NCI-H1105 (cell line): ENCODE results near the gene TBL3.
A peak's percentile ranks its signal among the peaks of the same experiment; 100 is the strongest.
"Not testable (repeated sequence)": the region's sequence is repeated elsewhere in the genome, so short reads cannot be mapped to it uniquely, and the experiment has no call there.

Experiments
- DNase-seq: peaks from one replicate; lab custom pipeline; 2025; lab: John Stamatoyannopoulos, UW

TBL3 gene

GRCh38 chr16:1971796-1972489, at the start of gene TBL3:
TBL3 (plus strand) TSS chr16:1972053; CDS start chr16:1972165, 112 bp downstream.
- peak; percentile 69 for DNase-seq

DNA sequence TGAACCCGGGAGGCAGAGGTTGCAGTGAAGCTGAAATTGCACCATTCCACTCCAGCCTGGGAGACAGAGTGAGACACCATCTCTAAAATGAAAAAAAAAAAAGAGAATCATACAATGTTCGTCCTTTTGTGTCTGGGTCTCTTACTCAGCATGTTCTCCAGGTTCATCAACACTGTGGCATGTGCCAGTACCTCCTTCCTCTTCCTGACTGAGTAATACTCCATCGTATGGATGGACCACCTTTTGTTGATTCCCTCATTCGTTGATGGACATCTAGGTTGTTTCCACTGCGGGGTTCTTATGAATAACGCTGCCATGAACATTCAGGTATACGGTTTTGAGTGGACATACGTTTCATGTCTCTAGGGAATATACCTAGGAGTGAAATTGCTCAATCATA, 49.5 kb upstream of the TBL3 start:
- no peak for DNase-seq

- no peak for DNase-seq
Observed at GRCh38 chr16:1923299-1924034, 48.4 kb upstream of the TBL3 start.

- DNase-seq: no peak
Observed at GRCh38 chr16:1924095-1924494, 47.8 kb upstream of the TBL3 start.

- no peak for DNase-seq
Observed at GRCh38 chr16:1926271-1926670, 45.6 kb upstream of the TBL3 start.

GRCh38 chr16:1929105-1929504, 42.7 kb upstream of the TBL3 start:
- peak; percentile 13 for DNase-seq

GRCh38 chr16:1929578-1930337, 42.1 kb upstream of the TBL3 start:
- peak; percentile 53 for DNase-seq

DNA sequence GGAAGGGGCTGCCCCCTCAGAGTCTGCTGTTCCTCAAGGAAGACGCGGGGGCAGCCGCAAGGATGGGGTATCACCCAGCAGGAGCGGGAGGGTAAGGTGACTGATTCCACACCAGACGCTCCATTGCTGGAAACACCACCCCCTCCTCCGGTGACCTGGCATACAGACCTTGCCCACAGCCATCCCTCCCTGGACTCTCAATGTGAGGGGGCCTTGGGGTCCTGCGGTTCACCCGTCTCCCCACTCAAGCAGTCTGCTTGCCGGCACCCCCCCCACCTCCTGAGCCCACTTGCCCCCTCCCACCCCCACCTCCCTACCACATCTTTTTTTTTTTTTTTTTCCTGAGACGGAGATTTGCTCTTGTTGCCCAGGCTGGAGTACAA, 41.5 kb upstream of the TBL3 start:
- DNase-seq: no peak

- no peak for DNase-seq
Observed at GRCh38 chr16:1932050-1933028, 39.5 kb upstream of the TBL3 start.

- DNase-seq: no peak
Observed at GRCh38 chr16:1933097-1933661, 38.7 kb upstream of the TBL3 start.

DNA sequence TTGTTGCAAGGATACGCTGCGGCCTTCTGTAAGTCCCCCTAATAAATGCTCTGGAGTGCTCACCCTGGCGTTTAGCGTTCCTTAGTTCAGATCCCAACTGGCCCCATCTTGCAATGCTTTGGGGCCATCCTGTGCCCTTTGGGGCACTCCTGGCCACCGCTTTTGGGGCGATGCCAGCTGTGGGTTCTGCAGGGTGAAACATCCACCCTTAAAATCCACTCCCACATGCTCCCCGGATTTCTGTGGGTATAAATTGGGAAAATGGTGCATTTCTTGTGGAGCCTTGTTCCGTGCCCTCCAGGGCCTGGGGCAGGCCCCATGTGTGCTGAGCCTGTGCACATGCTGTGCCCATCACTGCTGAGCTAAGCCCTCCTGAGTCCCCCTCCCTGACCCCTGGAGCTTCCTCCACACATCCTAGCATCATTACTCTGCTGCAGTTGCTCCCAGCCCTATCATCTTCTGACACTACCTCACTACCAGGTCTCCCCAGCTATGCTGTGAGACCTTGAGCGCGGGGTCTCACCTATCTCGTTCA, 34.8 kb upstream of the TBL3 start:
- DNase-seq: no peak

GRCh38 chr16:1938316-1938715, 33.5 kb upstream of the TBL3 start:
- no peak for DNase-seq

DNA sequence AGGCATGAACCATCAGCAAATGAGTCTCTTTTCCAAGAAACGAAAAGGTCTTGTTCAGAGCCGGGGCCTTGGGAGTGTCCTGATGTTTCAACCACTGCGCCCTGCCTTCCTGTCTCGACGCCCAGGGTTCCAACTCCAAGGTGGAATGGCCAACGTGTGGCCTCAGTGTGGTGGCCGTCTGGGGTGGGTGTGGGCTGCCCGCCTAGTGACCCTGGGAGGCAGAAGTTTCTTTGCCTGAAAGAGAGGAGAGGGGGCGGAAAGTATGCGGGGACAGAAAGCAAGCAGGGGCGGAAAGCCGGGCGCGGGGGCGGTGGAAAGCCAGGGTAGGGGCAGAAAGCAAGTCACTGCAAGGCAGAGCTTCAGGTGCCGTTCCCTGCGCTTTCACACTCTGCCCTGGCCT, 32.9 kb upstream of the TBL3 start:
- no peak for DNase-seq

DNA sequence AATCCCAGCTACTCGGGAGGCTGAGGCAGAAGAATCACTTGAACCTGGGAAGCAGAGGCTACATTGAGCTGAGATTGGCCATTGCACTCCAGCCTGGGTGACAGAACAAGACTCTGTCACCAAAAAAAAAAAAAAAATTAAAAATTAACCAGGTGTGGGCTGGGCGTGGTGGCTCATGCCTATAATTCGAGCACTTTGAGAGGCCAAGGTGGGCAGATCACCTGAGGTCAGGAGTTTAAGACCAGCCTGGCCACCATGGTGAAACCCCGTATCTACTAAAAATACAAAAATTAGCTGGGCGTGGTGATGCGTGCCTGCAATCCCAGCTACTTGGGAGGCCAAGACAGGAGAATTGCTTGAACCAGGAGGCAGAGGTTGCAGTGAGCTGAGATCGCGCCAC, 32.0 kb upstream of the TBL3 start:
- not testable (repeated sequence) for DNase-seq

- DNase-seq: no peak
Observed at GRCh38 chr16:1940273-1941161, 31.3 kb upstream of the TBL3 start.

GRCh38 chr16:1941162-1942046, 30.4 kb upstream of the TBL3 start:
- no peak for DNase-seq

GRCh38 chr16:1942047-1942809, 29.6 kb upstream of the TBL3 start:
- no peak for DNase-seq
